HepG2 (cell line): ENCODE measurements around the gene SCT. TPM values are rescaled to one million over a fixed set of nuclear protein-coding genes. Genes with fewer than 3 reads are reported as not detected.
A peak's percentile ranks its signal among the peaks of the same experiment; 100 is the strongest.

Experiments
- ATF1 ChIP-seq: IDR thresholded peaks from 2 replicates; pipeline ENCODE4 v1.6.1; 2016; ENCODE audit warnings: mild to moderate bottlenecking, control low read depth
- GABPB1 ChIP-seq: IDR thresholded peaks from 2 replicates; pipeline ENCODE4 v1.6.1; 2016; ENCODE audit warnings: mild to moderate bottlenecking, missing genetic modification reagents, moderate library complexity, missing compliant biosample characterization
- NONO ChIP-seq, 2 experiments: fragments of 450-650 bp in 1 of 2; sonication (generic) in 1 of 2; formaldehyde crosslinking in 1 of 2; IDR thresholded peaks in 1 of 2; conservative IDR thresholded peaks in 1 of 2; 2 replicates each; pipeline versions ENCODE4 v1.6.1 to v1.8.0; 2017 to 2022; ENCODE audit warnings: mild to moderate bottlenecking in 1 of 2, missing genetic modification reagents in 1 of 2, moderate library complexity in 1 of 2
- NR2F1 ChIP-seq, 2 experiments: fragments of 450-650 bp in 1 of 2; formaldehyde crosslinking in 1 of 2; IDR thresholded peaks; 2 replicates each; pipeline versions ENCODE4 v1.5.0 to v1.6.1; 2016 to 2020; ENCODE audit warnings: mild to moderate bottlenecking in 1 of 2, missing compliant biosample characterization in 1 of 2, missing genetic modification reagents in 1 of 2, moderate library complexity in 1 of 2
- NR2F6 ChIP-seq, 2 experiments: IDR thresholded peaks; 2 replicates each; pipeline ENCODE4 v1.6.1; 2016; ENCODE audit warnings: antibody characterized with exemption in 1 of 2, mild to moderate bottlenecking in 1 of 2
- SALL1 ChIP-seq: sonication (generic); formaldehyde crosslinking; IDR thresholded peaks from 2 replicates; pipeline ENCODE4 v1.8.0; 2022; ENCODE audit warnings: mild to moderate bottlenecking, missing genetic modification reagents
- SMC3 ChIP-seq: IDR thresholded peaks from 2 replicates; pipeline ENCODE4 v1.6.1; 2011; ENCODE audit warnings: low read length, improper control_type of control experiment
- XRCC5 ChIP-seq: fragments of 200-400 bp; formaldehyde crosslinking; optimal IDR thresholded peaks from 2 replicates; pipeline ENCODE3; 2017; ENCODE audit warnings: mild to moderate bottlenecking, low read length
- ZBTB38 ChIP-seq: sonication (generic); formaldehyde crosslinking; IDR thresholded peaks from 2 replicates; pipeline ENCODE4 v1.5.1; 2020; ENCODE audit warnings: mild to moderate bottlenecking, missing genetic modification reagents
- ZNF501 ChIP-seq: sonication (generic); formaldehyde crosslinking; IDR thresholded peaks from 2 replicates; pipeline ENCODE4 v1.5.1; 2020; ENCODE audit warnings: mild to moderate bottlenecking, moderate library complexity, missing genetic modification reagents
- polyA plus RNA-seq, 8 experiments: library from polyadenylated mRNA; depleted of rRNA in 3 of 8; stranded (reverse) in 7 of 8; unstranded in 1 of 8; fragments of >200 nt; fragmentation: Illumina TruSeq in 4 of 8; extraction: Trizol in 4 of 8; gene quantifications; 2 replicates each; pipeline versions ENCODE4 v1.2.1 to v1.2.3, GENCODE V29; 2011 to 2016; ENCODE audit warnings: low read depth in 4 of 8, missing spikeins in 1 of 8, mixed read lengths in 1 of 8; ENCODE audit not compliant: insufficient read depth in 1 of 8
- total RNA-seq, 5 experiments: library from RNA; depleted of rRNA; stranded (reverse); fragments of >200 nt; fragmentation: Illumina TruSeq; extraction: Trizol; gene quantifications; 2 replicates each; pipeline ENCODE4 v1.2.3, GENCODE V29; 2016; ENCODE audit warnings: low read depth in 1 of 5
- TF ChIP-seq, protein P1 (sequence below), 2 experiments: sonication (generic) in 1 of 2; formaldehyde crosslinking in 1 of 2; IDR thresholded peaks; 2 replicates each; pipeline versions ENCODE4 v1.4.0 to v1.6.1; 2016 to 2020; ENCODE audit warnings: borderline replicate concordance in 1 of 2, low read depth in 1 of 2, mild to moderate bottlenecking in 1 of 2, missing genetic modification reagents in 1 of 2
- TF ChIP-seq, protein P2 (sequence below): sonication (generic); formaldehyde crosslinking; IDR thresholded peaks from 2 replicates; pipeline ENCODE4 v1.4.0; 2020; ENCODE audit warnings: missing genetic modification reagents
- TF ChIP-seq, protein P3 (sequence below), 2 experiments: sonication (generic) in 1 of 2; formaldehyde crosslinking in 1 of 2; IDR thresholded peaks; 2 replicates each; pipeline versions ENCODE4 v1.4.0 to v1.6.1; 2018 to 2020; ENCODE audit warnings: missing genetic modification reagents in 2 of 2, borderline replicate concordance in 1 of 2, low read depth in 1 of 2, mild to moderate bottlenecking in 1 of 2, missing biosample characterization in 1 of 2
- TF ChIP-seq, protein P4 (sequence below): IDR thresholded peaks from 2 replicates; pipeline ENCODE4 v1.6.1; 2016; ENCODE audit warnings: mild to moderate bottlenecking
- TF ChIP-seq, protein P5 (sequence below): sonication (generic); formaldehyde crosslinking; IDR thresholded peaks from 2 replicates; pipeline ENCODE4 v1.4.0; 2020; ENCODE audit warnings: missing genetic modification reagents, low read depth, mild to moderate bottlenecking, borderline replicate concordance

Gene SCT
- total and polyA plus RNA-seq, 2 of the 13 experiments (the other 11 are each of a cell fraction or from before 2014, with no cell fraction given) = not detected

DNA sequence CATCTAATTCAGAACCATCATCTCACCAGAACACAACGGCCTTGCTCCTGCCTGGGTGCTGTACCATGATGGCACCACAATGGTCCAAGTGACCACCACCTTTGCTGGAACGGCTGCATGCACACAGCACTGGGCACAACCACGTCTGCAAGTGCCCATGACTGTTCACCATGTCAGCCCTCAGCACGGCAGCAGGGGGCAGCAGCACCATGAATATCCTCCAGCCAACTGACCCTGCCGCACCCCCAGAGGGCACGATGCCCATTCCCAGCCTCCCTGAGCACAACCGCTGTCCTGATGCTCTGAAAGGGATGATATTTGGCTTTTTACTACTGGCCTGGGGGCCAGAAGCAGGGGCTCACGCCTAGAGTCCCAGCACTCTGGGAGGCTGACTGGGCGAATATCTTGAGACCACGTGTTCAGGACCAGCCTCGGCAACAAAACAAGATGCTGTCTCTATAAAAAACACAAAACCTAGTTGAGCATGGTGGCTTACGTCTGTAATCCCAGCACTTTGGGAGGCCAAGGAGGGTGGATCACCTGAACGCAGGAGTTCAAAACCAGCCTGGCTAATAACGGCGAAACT lies 35.8 kb upstream of the SCT start (continued):
- TF ChIP-seq, protein P1, sequence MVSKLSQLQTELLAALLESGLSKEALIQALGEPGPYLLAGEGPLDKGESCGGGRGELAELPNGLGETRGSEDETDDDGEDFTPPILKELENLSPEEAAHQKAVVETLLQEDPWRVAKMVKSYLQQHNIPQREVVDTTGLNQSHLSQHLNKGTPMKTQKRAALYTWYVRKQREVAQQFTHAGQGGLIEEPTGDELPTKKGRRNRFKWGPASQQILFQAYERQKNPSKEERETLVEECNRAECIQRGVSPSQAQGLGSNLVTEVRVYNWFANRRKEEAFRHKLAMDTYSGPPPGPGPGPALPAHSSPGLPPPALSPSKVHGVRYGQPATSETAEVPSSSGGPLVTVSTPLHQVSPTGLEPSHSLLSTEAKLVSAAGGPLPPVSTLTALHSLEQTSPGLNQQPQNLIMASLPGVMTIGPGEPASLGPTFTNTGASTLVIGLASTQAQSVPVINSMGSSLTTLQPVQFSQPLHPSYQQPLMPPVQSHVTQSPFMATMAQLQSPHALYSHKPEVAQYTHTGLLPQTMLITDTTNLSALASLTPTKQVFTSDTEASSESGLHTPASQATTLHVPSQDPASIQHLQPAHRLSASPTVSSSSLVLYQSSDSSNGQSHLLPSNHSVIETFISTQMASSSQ (IDR thresholded peaks at IDR 0.05; ENCODE audit: low read depth) = no peak
- TF ChIP-seq, protein P1 (CRISPR knock-in tag; IDR thresholded peaks at IDR 0.05; ENCODE audit: borderline replicate concordance) = 0 out of 2 replicates have a peak, but pooled peaks have one; percentile 27
- 0 out of 4 replicates have a peak, but pooled peaks of 1 of the 2 experiments have one; percentile 28 for TF ChIP-seq NR2F1 (CRISPR knock-in tag; IDR thresholded peaks at IDR 0.05)
- TF ChIP-seq, protein P2, sequence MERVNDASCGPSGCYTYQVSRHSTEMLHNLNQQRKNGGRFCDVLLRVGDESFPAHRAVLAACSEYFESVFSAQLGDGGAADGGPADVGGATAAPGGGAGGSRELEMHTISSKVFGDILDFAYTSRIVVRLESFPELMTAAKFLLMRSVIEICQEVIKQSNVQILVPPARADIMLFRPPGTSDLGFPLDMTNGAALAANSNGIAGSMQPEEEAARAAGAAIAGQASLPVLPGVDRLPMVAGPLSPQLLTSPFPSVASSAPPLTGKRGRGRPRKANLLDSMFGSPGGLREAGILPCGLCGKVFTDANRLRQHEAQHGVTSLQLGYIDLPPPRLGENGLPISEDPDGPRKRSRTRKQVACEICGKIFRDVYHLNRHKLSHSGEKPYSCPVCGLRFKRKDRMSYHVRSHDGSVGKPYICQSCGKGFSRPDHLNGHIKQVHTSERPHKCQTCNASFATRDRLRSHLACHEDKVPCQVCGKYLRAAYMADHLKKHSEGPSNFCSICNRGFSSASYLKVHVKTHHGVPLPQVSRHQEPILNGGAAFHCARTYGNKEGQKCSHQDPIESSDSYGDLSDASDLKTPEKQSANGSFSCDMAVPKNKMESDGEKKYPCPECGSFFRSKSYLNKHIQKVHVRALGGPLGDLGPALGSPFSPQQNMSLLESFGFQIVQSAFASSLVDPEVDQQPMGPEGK = 0 out of 2 replicates have a peak, but pooled peaks have one; percentile 25
- TF ChIP-seq NR2F6 (IDR thresholded peaks at IDR 0.05) = peak; percentile 53; the same call in 1 of the 2 replicates
- TF ChIP-seq NR2F6 (CRISPR knock-in tag; IDR thresholded peaks at IDR 0.05) = peak; percentile 81
- TF ChIP-seq, protein P3, sequence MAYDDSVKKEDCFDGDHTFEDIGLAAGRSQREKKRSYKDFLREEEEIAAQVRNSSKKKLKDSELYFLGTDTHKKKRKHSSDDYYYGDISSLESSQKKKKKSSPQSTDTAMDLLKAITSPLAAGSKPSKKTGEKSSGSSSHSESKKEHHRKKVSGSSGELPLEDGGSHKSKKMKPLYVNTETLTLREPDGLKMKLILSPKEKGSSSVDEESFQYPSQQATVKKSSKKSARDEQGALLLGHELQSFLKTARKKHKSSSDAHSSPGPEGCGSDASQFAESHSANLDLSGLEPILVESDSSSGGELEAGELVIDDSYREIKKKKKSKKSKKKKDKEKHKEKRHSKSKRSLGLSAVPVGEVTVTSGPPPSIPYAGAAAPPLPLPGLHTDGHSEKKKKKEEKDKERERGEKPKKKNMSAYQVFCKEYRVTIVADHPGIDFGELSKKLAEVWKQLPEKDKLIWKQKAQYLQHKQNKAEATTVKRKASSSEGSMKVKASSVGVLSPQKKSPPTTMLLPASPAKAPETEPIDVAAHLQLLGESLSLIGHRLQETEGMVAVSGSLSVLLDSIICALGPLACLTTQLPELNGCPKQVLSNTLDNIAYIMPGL (CRISPR knock-in tag; IDR thresholded peaks at IDR 0.05; ENCODE audit: borderline replicate concordance in 1 of 2, low read depth in 1 of 2) = 0 out of 4 replicates have a peak, but pooled peaks of 1 of the 2 experiments have one; percentile 30
- TF ChIP-seq NONO (IDR thresholded peaks at IDR 0.05) = no peak
- TF ChIP-seq NONO (CRISPR knock-in tag; conservative IDR thresholded peaks at IDR 0.05) = peak; percentile 42; the same call in 1 of the 2 replicates
- peak; percentile 54; the same call in 1 of the 2 replicates for TF ChIP-seq ZNF501 (CRISPR knock-in tag)
- peak; percentile 55 for TF ChIP-seq XRCC5
- TF ChIP-seq ATF1 = no peak
- TF ChIP-seq, protein P4, sequence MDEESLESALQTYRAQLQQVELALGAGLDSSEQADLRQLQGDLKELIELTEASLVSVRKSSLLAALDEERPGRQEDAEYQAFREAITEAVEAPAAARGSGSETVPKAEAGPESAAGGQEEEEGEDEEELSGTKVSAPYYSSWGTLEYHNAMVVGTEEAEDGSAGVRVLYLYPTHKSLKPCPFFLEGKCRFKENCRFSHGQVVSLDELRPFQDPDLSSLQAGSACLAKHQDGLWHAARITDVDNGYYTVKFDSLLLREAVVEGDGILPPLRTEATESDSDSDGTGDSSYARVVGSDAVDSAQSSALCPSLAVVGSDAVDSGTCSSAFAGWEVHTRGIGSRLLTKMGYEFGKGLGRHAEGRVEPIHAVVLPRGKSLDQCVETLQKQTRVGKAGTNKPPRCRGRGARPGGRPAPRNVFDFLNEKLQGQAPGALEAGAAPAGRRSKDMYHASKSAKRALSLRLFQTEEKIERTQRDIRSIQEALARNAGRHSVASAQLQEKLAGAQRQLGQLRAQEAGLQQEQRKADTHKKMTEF (CRISPR knock-in tag) = 0 out of 2 replicates have a peak, but pooled peaks have one; percentile 23
- TF ChIP-seq, protein P5, sequence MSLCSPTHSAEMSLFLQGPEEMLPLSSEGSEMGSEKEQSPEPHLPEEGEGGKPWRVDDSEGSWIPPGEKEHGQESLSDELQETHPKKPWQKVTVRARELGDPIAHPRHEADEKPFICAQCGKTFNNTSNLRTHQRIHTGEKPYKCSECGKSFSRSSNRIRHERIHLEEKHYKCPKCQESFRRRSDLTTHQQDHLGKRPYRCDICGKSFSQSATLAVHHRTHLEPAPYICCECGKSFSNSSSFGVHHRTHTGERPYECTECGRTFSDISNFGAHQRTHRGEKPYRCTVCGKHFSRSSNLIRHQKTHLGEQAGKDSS (CRISPR knock-in tag) = peak; percentile 53; the same call in 1 of the 2 replicates
- TF ChIP-seq GABPB1 = 0 out of 2 replicates have a peak, but pooled peaks have one; percentile 22
- TF ChIP-seq SALL1 (CRISPR knock-in tag) = peak; percentile 28; the same call in 1 of the 2 replicates
- TF ChIP-seq ZBTB38 (CRISPR knock-in tag) = peak; percentile 87
- peak; percentile 44; the same call in 1 of the 2 replicates for TF ChIP-seq SMC3
